ENCODE results near the gene SOWAHA.

- TF ChIP-seq CTCF (conservative IDR thresholded peaks at IDR 0.05) (no peak), ZFX (IDR thresholded peaks at IDR 0.05) (no peak)
Measured at GRCh38 chr5:132768485-132768868, 44.6 kb upstream of the SOWAHA start.

All from C4-2B (cell line).